Sigmoid colon (tissue), 7 donors: ENCODE data around the gene NOL6. TPM values are rescaled to one million over a fixed set of nuclear protein-coding genes. Genes with fewer than 3 reads are reported as not detected.

Source experiments
- DNase-seq: peaks from one replicate; pipeline ENCODE4 v3.0.0-alpha.2; 2019
- H3K27ac ChIP-seq, 4 donors: fragments of 200-600 bp; sonication (generic); one replicate each; pipeline ENCODE4 v1.5.1; 2016 to 2019; ENCODE audit warnings: mild to moderate bottlenecking in 1 of 4
- H3K27me3 ChIP-seq, 3 donors: fragments of 200-600 bp; sonication (generic); one replicate each; pipeline ENCODE4 v1.5.1; 2019; ENCODE audit warnings: mild to moderate bottlenecking in 1 of 3
- H3K36me3 ChIP-seq, 4 donors: fragments of 200-600 bp; sonication (generic); one replicate each; pipeline ENCODE4 v1.5.1; 2016 to 2019
- H3K4me1 ChIP-seq, 4 donors: fragments of 200-600 bp; sonication (generic); one replicate each; pipeline ENCODE4 v1.5.1; 2017 to 2019
- H3K4me3 ChIP-seq, 4 donors: fragments of 200-600 bp; sonication (generic); one replicate each; pipeline ENCODE4 v1.5.1; 2017 to 2019; ENCODE audit warnings: mild to moderate bottlenecking in 2 of 4, moderate library complexity in 1 of 4
- H3K9me3 ChIP-seq, 4 donors: fragments of 200-600 bp in 3 of 4; sonication (generic) in 3 of 4; one replicate each; pipeline versions ENCODE4 v1.5.1 to v1.6.1; 2013 to 2019
- EP300 ChIP-seq, 4 donors: sonication (generic); formaldehyde crosslinking; IDR thresholded peaks; one replicate each; pipeline ENCODE4 v1.6.1; 2017; ENCODE audit warnings: antibody characterized with exemption in 4 of 4
- POLR2A ChIP-seq, 2 donors: fragments of 450-650 bp; IDR thresholded peaks; one replicate each; pipeline ENCODE4 v1.6.1; 2016; ENCODE audit warnings: antibody characterized with exemption in 2 of 2, mild to moderate bottlenecking in 2 of 2, moderate library complexity in 2 of 2
- POLR2AphosphoS5 ChIP-seq, 4 donors: sonication (generic); formaldehyde crosslinking; IDR thresholded peaks; one replicate each; pipeline ENCODE4 v1.6.1; 2017; ENCODE audit warnings: antibody characterized with exemption in 4 of 4
- WGBS, 2 donors: extraction: QIAGEN DNeasy Blood & Tissue Kit; methylation state at CpG; one replicate each; pipeline ENCODE4 v1.1.7; 2013; 5-methylcytosine and 5-hydroxymethylcytosine counted together
- intact Hi-C: fragments of 100-400 bp; cut with DNase I; formaldehyde crosslinking; loops from one replicate; pipeline ENCODE4 v1.15.1; 2023
- polyA plus RNA-seq, 3 donors: library from polyadenylated mRNA; stranded (reverse); fragments of 200-250 nt; gene quantifications; one replicate each; pipeline ENCODE4 v1.2.3, GENCODE V29; 2013
- total RNA-seq, 4 donors: library from RNA; depleted of rRNA; stranded (reverse); fragments of >200 nt; gene quantifications; one replicate each; pipeline ENCODE4 v1.1.0, GENCODE V29; 2016
- TF ChIP-seq, protein P1 (sequence below), 4 experiments: fragments of 450-650 bp in 3 of 4; fragments of 200-600 bp in 1 of 4; IDR thresholded peaks; one replicate each; pipeline ENCODE4 v1.5.1; 2016 to 2019; ENCODE audit warnings: antibody characterized with exemption in 4 of 4, mild to moderate bottlenecking in 3 of 4, moderate library complexity in 2 of 4
- donor health status: healthy with polysubstance abuse.
- donor health status: Bipolar disorder and iron deficiency.
- donor health status: healthy.

The NOL6 gene
- total and polyA plus RNA-seq, 7 donors: 5.5 to 23.6 (median 9.9) TPM

DNA sequence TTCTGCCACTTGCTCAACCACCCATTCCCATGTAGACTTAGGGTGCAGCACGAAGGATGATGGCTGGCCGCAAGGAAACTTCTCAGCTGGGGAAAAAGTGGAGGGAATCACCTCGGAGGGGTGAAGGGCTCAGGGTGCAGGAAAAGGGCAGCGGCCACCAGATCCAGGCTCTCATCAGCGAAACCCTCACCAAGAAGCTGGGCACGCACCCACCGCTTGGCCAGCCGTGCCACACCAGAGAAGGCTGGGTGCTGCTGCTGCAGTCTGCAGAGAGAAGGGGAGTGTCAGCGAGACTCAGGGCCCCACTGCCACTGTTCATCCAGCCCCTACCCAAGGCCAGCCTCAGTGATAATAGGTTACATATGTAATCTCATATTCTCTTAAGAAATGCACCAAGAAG lies 8.6 kb downstream of the NOL6 start:
- no peak overlapping the region for H3K4me3 ChIP-seq
- DNase-seq: no peak
- intact Hi-C loops: loop anchor here (5.0 kb wide), 1 partner anchor 178 kb away; no protein-coding TSS in a partner anchor
- H3K4me1 ChIP-seq: no peaks in the 10 kb centered on the region
- H3K9me3 ChIP-seq: no peaks in the 10 kb centered on the region
- peaks cover 52 to 97% (median 79%) of the 10 kb centered on the region in 4 donors for H3K36me3 ChIP-seq
- TF ChIP-seq POLR2AphosphoS5 (IDR thresholded peaks at IDR 0.05) (no peak), POLR2A (IDR thresholded peaks at IDR 0.05) (no peak), EP300 (IDR thresholded peaks at IDR 0.05) (no peak)
- TF ChIP-seq, protein P1, sequence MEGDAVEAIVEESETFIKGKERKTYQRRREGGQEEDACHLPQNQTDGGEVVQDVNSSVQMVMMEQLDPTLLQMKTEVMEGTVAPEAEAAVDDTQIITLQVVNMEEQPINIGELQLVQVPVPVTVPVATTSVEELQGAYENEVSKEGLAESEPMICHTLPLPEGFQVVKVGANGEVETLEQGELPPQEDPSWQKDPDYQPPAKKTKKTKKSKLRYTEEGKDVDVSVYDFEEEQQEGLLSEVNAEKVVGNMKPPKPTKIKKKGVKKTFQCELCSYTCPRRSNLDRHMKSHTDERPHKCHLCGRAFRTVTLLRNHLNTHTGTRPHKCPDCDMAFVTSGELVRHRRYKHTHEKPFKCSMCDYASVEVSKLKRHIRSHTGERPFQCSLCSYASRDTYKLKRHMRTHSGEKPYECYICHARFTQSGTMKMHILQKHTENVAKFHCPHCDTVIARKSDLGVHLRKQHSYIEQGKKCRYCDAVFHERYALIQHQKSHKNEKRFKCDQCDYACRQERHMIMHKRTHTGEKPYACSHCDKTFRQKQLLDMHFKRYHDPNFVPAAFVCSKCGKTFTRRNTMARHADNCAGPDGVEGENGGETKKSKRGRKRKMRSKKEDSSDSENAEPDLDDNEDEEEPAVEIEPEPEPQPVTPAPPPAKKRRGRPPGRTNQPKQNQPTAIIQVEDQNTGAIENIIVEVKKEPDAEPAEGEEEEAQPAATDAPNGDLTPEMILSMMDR (IDR thresholded peaks at IDR 0.05): no peak
- H3K27me3 ChIP-seq: no peaks in the 10 kb centered on the region
- 97 to 98% methylated on average over 9 of the region's 9 CpGs for WGBS, 2 donors
- no peak overlapping the region for H3K27ac ChIP-seq

DNA sequence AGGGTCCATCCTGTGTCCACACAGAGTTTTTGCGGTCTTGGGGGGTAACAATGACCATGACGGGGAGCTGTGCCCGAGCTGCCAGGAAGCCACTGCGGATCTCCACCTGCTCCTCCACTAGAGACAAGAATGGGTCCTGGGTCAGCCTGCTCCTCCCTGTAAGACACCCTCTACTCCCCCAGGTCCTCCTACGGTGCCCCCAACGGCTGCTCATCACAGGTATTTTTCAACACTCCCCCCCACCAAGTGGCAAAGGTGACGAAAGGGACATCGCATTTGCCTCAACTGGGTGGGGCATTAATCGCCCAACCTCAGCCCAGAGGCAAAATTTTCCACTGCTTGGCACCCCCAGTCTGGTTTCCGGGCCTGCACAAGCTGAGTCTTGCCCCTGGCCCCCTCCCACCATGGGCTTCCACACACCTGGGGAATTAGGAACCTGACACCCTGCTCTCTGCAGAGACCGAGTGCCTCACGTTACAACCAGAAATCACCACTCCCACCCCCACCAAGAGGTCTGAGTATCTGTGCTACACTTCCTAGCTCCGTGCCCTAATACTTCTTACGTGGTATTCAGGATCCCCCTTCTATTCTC lies 9.6 kb downstream of the NOL6 start:
- Histone ChIP-seq H3K36me3 (peaks cover 43 to 87% (median 69%) of the 10 kb centered on the region in 4 donors), H3K4me1 (no peaks in the 10 kb centered on the region), H3K9me3 (no peaks in the 10 kb centered on the region), H3K27me3 (no peaks in the 10 kb centered on the region), H3K4me3 (no peak overlapping the region), H3K27ac (no peak overlapping the region)
- intact Hi-C loops: no loop called here
- WGBS, 2 donors: 93 to 94% methylated on average over 14 of the region's 14 CpGs
- DNase-seq: no peak
- no peak for TF ChIP-seq POLR2A (IDR thresholded peaks at IDR 0.05)
- TF ChIP-seq EP300 (IDR thresholded peaks at IDR 0.05): no peak
- TF ChIP-seq, protein P1 (IDR thresholded peaks at IDR 0.05): no peak
- TF ChIP-seq POLR2AphosphoS5 (IDR thresholded peaks at IDR 0.05): no peak

DNA sequence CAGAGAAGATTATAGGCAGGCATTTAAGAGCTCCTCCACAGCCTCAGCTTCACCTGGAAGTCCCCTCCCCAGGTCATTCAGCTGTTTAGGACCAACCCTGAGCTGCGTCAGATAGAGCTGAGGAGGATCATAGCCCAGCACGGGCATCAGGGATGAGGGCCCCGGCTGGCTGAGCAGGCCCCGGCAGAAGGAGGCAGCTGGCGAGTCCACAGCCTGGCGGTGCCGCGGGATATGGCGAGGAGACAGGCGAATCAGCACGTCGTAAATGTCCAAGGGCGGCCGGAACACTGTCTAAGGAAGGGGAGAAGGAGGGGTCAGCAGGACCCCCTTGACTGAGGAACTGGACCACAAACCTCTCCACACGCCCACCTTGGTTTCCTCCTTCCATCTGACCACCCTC lies 10.6 kb downstream of the NOL6 start:
- intact Hi-C loops: no loop called here
- Histone ChIP-seq H3K27me3 (no peaks in the 10 kb centered on the region), H3K36me3 (peaks cover 33 to 77% (median 59%) of the 10 kb centered on the region in 4 donors)

DNA sequence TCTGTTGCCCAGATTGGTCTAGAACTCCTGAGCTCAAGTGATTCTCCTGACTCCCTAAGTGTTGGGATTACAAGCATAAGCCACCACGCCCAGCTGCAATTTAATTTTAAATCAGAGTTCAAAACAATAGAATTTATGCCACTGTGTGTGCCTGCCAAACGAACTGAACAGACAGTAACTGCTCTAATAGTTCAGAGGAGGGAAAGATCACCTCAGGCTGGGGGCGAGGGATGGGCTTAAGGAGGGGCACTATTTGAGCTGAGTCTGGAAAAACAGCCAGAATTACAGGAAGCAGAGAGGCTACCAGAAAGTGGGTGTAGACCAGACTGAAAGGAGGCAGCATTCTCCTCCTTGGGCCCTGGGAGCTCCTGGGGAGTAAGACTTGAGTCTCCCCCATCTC lies 12.2 kb downstream of the NOL6 start:
- no peak overlapping the region for H3K27ac ChIP-seq
- H3K4me3 ChIP-seq: no peak overlapping the region
- intact Hi-C loops: no loop called here
- H3K4me1 ChIP-seq: no peaks in the 10 kb centered on the region
- H3K9me3 ChIP-seq: no peaks in the 10 kb centered on the region
- WGBS, 2 donors: 22 to 61% methylated on average over 3 of the region's 3 CpGs
- DNase-seq: no peak
- no peak for TF ChIP-seq POLR2A (IDR thresholded peaks at IDR 0.05)
- no peaks in the 10 kb centered on the region for H3K27me3 ChIP-seq
- H3K36me3 ChIP-seq: peaks cover 33 to 61% (median 44%) of the 10 kb centered on the region in 4 donors

More for the DNA sequence above, 10.6 kb downstream of the NOL6 start:
- Histone ChIP-seq H3K4me1 (no peaks in the 10 kb centered on the region), H3K4me3 (no peak overlapping the region), H3K9me3 (no peaks in the 10 kb centered on the region), H3K27ac (no peak overlapping the region)
- DNase-seq: no peak
- no peak for TF ChIP-seq EP300 (IDR thresholded peaks at IDR 0.05)
- TF ChIP-seq, protein P1 (IDR thresholded peaks at IDR 0.05): no peak
- TF ChIP-seq POLR2A (IDR thresholded peaks at IDR 0.05): no peak
- WGBS, 2 donors: 85 to 94% methylated on average over 15 of the region's 15 CpGs

DNA sequence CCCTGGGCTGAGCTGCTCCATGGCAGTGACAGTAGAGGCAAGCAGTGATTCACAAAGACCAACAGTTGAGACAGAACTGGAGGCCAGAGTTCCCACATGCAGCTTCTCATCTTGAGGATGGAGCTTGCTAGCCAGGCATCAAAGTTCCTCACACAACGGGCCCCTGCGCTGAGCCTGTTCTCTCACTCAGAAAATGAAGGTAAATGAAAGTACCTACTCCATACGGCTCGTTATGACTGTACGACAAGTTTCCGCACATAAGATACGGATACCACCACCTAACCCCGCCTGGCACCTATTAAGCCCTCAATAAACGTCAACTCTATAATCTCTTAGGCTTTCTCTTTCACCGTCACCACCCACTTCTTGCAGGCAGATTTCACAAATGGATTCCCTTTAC lies 12.9 kb downstream of the NOL6 start:
- no peak for DNase-seq
- H3K27me3 ChIP-seq: no peaks in the 10 kb centered on the region
- H3K4me3 ChIP-seq: no peak overlapping the region
- H3K27ac ChIP-seq: no peak overlapping the region
- intact Hi-C loops: no loop called here
- peaks cover 27 to 55% (median 38%) of the 10 kb centered on the region in 4 donors for H3K36me3 ChIP-seq
- no peaks in the 10 kb centered on the region for H3K4me1 ChIP-seq
- TF ChIP-seq POLR2AphosphoS5 (IDR thresholded peaks at IDR 0.05) (no peak), EP300 (IDR thresholded peaks at IDR 0.05) (no peak), POLR2A (IDR thresholded peaks at IDR 0.05) (no peak)
- TF ChIP-seq, protein P1 (IDR thresholded peaks at IDR 0.05): no peak
- 77 to 89% methylated on average over 10 of the region's 10 CpGs for WGBS, 2 donors
- no peaks in the 10 kb centered on the region for H3K9me3 ChIP-seq
